ENCODE data around the gene GPRC5A.

Gene GPRC5A

DNA sequence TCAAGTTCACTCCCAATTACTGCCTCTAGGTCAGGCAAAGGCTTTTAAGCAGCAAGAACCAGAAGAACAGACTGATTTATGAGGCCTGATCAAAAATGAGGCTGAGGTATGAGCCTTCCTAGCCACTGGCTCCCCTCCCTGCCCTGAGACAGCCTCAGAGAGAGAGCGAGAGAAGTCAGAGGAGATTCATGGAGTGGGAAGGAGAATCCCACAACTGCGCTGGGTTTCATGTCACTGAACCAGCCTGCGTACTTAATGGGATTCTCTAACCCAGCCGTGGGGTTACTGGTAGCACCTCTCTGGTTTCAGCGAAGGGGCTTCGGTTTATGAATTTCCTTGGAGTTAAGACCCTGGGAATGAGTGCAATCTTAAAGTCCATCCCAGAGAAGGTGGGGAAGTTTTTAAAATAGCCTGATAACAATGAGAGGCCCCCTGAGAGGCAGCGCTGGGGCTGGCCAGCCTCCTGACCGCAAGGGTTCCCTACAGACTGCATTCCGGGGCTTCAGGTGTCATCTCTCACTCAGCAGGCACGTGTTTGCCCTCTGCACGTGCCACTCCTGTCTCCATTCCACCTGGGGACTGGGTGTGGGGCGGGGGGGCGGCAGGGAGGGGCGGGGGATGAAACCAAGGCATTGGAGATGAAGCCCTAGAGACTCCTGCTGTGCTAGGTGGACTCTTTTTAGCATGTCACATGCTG lies 6.1 kb upstream of the GPRC5A start:
- DNase-seq (ENCODE audit: low read depth in 2 of 2), result no peak

DNA sequence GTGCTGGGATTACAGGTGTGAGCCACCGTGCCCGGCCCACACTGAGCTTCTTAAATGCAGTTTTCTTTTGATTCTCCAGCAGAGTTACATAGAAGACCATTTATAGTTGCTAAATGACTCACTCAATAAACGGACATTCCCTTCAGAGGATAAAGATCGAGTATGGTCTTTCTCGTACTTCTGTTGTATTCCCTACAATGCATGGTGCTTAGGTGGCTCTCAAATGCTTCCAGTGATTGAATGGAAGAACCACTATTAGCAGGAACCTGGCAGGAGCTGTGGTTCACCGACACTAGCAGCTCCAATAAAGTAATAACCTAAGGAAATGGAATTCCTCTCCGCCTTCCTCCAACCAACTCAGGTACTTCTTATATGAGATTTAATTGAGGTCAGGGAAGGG lies 3.9 kb upstream of the GPRC5A start:
- DNase-seq (ENCODE audit: low read depth in 2 of 2), result no peak

DNA sequence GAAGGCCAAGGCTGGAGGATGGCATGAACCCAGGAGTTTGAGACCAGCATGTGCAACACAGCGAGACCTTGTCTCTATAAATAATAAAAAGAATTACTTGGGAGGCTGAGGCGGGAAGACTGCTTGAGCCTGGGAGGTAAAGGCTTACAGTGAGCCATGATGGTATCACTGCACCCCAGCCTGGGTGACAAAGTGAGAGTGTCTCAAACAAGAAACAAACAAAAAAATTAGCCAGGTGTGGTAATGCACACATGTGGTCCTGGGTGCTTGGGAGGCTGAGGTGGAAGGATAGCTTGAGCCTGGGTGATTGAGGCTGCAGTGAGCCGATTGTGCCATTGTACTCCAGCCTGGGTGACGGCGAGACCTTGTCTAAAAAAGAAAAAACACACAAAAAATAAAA lies 1.7 kb upstream of the GPRC5A start:
- no peak for DNase-seq (ENCODE audit: low read depth in 2 of 2)

DNA sequence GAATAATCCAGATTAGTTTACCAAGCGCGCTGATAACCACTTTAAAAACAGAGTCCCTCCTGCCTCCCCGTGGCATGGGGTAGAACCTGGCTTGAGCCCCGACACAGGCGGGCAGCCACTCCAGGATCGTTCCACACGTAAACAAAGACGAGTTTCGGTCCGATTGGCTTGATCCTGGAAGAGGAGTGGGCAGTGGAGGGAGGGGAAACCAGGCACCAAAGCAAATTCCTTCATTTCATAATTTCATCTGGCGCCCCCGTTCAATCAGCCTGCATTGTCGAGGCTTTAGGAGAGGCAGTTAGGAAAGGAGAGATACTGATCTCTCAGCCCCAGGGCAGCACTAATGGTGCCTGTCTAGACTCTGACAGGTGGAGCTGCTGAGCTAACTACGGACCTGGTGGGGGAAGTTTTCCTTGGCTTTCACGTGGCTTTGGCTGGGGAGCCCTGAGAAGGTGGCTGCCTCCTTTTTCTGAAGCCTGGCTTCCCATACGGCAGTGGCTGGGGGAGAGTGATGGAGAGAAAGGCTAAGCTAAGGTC lies 751 bp upstream of the GPRC5A start:
- no peak for DNase-seq (ENCODE audit: low read depth in 2 of 2)

DNA sequence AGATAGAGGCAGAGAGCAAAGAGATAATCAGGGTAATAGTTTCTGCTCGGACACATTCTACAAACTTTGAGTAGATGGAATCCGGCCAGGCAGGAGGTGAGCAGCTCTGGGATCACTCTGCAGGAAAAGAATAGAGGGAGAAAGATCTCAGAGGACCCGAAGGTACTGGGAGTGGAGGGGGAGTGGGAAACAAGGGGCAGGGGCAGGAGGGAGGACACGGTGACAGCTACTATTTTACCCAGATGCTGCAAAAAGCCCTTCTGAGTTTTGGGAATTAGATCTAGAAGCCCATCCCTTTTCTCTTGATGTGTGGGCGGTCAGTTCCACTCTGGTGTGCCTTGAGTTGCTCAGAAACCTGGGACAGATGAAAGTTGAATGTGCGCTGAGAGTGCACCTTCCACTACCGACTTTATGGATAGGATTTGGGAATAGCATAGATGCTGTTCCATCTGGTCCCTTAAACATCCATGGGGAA lies 556 bp downstream of the GPRC5A start:
- no peak for DNase-seq (ENCODE audit: low read depth in 2 of 2)

DNA sequence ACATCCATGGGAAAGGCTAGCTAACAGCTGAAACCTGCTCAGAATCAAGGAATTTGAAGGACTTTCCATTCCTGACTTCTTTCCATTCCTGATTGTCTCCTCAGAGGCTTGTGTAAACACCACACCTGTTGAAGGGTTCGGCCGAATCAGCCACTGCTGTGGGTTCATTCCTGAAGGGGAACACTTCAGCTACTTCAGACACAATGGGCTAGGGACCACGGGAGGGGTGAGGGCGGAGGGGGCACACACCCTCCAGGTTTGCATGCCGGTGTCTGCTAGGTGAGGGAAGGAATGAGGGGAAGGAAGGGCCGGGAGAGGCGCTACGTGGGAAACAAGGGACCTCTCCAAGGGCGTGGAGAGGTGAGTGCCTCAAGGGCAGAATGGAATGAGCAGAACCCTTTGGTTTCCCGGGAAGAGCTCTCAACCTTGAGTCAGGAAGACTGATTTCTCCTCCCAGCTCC lies 1.3 kb downstream of the GPRC5A start:
- no peak for DNase-seq (ENCODE audit: low read depth in 2 of 2)

DNA sequence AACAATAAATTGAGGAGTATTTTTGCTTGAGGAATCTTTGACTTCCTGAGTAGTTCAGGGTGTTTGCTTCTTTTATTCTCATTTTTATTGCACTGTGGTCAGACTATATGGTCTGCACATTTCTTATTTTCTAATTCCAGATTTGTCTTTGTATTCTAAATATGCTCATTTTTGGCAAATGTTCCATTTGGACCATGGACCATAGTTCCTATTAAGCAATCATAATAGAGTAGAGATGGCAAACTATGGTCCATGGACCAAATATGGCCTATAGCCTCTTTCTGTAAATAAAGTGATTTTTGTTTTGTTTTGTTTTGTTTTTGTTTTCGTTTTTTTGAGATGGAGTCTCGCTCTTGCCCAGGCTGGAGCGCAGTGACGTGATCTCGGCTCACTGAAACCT lies 2.1 kb downstream of the GPRC5A start:
- DNase-seq (ENCODE audit: low read depth in 2 of 2), result no peak

DNA sequence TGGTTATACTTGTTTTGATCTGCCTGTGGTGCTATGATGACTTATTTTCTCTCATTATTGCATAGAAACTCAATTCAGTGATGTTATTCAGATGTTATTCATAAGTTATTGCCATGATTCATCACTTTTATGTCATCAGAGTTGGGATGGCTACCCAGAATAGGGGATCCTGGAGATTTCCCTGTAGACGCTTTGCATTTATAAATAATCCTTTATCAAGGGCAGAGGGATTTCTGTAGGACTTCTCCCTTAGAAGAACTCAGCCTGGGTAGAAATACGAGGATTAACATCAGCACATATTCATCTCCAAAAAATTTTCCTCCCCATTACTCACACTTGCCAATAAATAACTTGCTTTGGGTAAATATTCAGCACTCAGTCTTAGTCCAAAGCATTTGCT lies 4.9 kb downstream of the GPRC5A start:
- no peak for DNase-seq (ENCODE audit: low read depth in 2 of 2)

DNA sequence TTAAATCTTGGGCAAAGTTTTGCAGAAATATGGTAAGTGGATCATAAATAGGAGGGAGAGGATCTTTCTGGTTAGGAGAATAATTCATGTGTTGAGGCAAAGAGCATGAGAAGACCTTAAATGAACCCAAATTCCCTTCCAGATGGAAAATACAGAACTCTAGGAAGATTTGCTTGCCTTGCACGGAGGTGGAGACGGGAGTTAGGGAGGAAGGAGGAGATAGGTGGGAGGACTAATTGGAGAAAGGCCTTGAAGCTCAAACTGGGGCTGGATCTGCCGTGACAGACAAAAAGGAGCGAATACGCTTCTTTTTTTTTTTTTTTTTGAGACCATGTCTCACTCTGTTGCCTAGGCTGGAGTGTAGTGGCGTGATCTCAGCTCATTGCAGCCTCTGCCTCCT lies 5.9 kb downstream of the GPRC5A start:
- DNase-seq (ENCODE audit: low read depth in 2 of 2), result no peak

DNA sequence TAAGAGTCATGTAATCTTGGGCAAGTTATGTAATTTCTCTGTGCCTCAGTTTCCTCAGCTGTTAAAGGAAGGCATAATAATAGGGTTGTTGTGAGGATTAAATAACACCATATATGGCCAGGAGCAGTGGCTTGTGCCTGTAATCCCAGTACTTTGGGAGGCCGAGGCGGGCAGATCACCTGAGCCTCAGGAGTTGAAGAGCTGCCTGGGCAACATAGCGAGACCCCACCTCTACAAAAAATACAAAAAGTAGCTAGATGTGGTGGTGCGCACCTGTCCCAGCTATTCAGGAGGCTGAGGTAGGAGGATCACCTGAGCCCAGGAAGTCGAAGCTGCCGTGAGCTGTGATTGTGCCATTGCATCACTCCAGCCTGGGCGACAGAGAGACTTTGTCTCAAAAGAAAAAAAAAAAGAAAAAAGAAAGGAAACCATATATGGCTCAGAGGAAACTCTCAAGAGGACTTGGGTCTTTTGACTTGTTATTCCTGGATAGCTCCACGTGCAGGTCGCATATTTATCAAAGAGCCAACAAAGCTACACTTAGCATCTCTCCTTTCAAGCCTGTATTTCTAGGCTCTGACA lies 6.9 kb downstream of the GPRC5A start:
- DNase-seq (ENCODE audit: low read depth in 2 of 2), result no peak

DNA sequence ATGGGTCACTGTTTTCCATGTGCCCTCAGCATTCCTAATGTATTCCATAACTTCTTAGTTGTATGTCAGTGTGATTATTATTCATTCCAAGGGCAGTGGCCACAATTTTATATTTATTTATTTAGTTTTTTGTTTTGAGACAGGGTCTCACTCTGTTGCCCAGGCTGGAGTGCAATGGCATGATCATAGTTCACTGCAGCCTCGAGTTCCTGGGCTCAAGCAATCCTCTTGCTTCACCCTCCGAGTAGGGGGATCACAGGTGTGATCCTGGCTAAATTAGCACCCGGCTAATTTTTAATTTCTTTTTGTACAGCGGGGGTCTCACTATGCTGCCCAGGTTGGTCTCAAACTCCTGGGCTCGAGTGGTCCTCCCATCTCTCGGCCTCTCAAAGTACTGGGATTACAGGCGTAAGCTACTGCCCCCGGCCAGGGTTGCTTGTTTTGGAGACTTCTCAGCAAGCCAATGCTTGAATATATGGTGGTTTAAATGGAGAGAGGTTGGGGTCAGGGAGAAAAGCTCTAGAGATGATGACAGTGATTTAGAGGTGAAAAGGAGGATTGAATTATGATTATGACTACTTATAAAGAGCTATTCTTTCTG lies 7.6 kb downstream of the GPRC5A start:
- DNase-seq (ENCODE audit: low read depth in 2 of 2), result no peak

DNA sequence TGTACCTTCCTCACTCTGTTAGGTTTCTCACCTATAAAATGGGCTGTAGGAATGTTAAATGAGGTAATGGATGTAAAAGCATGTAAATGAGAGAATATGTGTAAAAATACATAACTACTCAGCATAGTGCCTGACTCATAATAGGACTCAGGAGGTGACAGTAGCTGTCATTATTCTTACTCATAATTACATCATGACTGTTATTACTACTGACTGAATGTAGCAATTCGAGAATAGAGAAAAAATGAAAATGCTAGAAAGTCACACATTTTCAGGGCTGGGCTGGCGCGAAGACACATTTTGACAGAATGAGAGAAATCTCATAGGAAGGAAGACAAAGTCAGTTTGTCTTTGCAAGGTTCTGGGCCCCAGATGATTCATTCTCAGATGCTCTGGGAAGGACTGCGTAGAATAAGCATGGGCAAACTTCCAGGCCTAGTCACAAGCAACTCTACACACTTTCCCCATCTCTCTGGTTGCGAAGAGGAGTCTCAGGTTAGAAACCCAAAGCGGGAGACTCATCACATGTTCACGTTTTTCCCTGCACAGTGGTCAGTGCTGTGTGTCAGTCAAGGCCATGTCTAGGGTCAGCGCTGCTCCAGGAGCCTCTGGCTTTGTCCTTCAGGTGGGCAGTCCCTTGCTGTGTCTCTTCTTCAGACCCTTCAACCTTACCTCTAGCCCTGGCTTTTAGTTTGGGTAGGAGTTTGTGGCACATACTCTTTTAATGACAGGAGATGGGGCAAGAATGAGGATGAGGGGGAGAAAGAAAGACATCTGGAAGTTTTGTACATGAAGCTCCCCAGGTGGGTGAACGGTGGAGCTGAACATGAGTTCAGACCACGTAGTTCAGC lies 8.4 kb downstream of the GPRC5A start:
- DNase-seq (ENCODE audit: low read depth in 2 of 2), result no peak

DNA sequence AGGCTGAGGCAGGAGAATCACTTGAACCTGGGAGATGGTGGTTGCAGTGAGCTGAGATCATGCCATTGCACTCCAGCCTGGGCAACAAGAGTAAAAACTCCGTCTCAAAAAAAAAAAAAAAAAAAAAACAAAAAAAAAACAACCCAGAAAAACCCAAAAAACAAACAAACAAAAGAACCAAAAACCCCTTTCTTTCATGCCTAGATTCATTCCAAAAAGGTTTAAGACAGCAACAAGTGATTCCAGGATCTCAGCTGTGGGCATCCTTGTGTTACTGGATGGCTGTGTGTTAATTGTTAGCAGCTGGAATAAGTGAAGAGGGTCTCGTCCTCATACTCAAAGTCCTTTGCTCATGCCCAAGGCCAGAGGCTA lies 9.4 kb downstream of the GPRC5A start:
- no peak for DNase-seq (ENCODE audit: low read depth in 2 of 2)

DNA sequence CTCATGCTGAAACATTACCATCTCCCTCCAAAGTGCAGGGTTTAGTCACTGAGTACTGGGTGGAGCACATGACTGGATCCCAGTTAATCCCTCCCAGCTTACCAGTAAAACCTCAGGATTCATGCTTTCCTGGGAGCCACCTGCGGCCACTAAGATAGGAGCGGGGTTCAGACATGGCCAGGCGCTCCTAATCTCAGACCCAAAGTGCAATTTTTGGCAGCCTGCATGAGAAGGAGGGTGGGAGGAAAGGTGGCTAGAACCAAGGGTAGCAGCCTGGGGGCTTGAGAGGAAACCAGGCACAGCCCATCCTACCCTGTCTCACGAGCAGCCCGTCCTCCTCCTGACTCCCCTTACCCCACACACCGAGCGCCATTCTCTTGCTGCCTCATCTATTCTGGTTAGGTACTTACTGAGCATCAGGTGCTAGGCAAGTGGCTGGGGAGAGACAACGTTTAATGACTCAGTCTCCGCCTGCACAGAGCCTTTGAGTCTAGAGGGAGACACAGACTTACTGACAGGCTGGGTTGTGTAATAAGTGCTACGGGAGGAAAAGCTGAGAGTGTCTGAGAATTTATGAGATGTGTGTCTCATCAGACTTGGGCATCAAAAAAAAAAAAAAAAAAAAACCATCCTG lies 9.9 kb downstream of the GPRC5A start:
- DNase-seq (ENCODE audit: low read depth in 2 of 2), result no peak

DNA sequence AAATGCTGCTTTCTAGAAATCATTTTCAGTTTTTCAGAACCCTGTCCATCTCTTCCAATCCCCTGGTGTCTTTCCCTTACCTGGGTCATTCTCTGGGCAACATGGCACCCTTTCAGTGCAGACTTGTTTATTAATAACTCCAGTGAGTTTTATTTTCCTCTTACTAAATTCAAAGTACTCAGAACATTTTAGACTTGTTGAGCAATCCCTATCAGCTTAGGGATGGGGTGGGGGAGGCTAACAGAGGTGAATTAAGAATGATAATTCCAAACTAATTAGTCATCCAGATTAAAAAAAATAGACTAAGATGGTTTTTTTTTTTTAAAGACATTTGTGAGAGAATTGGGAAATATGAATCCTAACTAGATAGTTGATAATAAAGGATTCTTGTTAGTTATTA lies 10.7 kb downstream of the GPRC5A start:
- no peak for DNase-seq (ENCODE audit: low read depth in 2 of 2)

DNA sequence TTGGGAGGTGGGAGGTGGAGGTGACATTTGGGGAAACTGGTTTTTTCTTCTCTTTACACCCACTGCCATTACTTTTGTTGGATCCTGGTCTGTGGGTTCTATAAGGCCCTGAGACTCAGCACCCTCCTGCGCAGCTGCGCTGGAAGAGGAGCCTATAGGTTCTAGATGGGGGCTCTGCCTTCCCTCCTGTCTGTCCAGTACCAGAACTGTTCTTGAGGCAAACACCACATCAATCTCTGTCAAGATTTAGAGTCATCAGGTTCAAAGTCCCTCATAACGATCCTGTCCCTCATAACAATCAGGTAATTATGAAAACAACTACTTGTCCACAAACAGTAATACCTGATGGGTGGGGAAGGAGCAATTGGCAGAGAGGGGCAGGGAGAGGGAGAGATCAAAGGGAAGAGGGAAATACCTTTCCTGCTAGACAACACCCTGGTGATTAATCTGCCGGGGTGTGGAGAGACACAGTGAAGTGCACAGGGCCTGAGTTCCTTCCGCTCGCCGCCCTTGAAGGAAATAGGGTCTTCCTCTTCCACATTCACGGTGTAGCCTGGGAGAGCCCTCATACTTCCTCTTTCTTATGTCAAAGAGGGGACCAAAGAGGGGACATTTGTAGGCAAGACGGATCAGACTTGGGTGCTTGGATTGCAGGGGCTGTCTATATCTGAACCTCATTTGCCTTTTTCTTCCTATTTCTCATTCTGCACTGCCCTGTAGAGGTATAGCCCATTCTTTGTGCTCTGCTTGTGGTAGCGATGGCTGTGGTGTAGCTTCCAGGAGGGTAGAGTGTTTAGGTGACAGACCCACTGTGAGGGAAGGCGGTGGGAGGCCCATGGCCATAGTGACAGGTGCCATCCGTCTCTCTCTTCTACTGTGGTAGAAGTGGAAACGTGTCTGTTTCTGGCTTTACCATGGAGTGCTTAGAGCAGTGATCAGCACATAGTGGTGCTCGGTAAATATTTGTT lies 12.6 kb downstream of the GPRC5A start:
- no peak for DNase-seq (ENCODE audit: low read depth in 2 of 2)

DNA sequence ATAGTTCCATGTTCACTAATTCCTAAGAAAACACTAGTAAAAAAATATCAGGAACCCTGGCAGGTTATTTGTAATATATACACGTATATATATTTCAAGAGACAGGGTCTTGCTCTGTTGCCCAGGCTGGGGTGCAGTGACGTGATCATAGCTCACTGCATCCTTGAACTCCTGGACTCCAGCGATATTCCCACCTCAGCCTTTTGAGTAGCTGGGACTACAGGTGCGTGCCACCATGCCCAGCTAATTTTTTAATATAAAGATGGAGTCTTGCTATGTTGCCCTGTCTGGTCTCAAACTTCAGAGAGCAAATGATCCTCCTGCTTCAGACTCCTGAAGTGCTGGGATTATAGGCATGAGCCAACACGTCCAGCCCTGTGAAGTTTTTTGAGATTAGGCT lies 16.2 kb downstream of the GPRC5A start:
- no peak for DNase-seq (ENCODE audit: low read depth in 2 of 2)

DNA sequence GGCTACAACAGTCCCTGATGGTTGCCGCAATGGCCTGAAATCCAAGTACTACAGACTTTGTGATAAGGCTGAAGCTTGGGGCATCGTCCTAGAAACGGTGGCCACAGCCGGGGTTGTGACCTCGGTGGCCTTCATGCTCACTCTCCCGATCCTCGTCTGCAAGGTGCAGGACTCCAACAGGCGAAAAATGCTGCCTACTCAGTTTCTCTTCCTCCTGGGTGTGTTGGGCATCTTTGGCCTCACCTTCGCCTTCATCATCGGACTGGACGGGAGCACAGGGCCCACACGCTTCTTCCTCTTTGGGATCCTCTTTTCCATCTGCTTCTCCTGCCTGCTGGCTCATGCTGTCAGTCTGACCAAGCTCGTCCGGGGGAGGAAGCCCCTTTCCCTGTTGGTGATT lies 16.9 kb downstream of the GPRC5A start:
- DNase-seq (ENCODE audit: low read depth in 2 of 2), result no peak

DNA sequence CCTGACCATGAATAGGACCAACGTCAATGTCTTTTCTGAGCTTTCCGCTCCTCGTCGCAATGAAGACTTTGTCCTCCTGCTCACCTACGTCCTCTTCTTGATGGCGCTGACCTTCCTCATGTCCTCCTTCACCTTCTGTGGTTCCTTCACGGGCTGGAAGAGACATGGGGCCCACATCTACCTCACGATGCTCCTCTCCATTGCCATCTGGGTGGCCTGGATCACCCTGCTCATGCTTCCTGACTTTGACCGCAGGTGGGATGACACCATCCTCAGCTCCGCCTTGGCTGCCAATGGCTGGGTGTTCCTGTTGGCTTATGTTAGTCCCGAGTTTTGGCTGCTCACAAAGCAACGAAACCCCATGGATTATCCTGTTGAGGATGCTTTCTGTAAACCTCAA lies 17.3 kb downstream of the GPRC5A start:
- DNase-seq (ENCODE audit: low read depth in 2 of 2), result no peak

DNA sequence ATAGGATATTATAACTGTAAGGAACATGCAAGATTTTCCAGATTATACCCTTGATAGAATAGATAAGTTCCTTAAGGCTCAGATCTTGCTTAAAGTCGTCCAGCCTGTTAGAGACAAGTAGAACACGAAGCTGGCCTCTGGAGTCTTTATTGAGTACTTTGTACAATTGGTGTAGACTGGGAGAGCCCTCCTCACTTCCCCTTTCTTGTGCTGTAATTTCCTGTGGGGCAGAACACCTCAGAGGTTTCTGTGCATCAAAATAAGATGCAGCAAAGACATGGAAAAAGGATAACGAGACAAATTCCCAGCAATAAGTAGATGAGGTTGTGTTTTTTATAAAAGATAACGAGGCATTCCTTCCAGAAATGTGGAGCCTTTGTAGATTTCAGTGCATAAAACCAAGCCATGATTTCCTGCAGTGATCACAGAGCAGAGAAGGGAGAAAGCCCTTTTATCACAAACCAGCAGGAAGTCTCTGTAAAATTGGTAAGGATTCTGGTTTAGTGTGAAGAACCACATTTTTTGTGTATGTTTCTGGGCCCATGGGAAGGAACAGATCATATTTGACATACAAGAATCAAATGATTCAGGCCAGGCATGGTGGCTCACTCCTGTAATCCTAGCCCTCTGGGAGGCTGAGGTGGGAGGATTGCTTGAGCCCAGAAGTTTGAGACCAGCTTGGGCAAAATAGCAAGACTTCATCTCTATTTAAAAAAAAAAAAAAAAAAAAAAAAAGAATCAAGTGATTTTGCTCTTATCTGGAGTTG lies 18.0 kb downstream of the GPRC5A start:
- DNase-seq (ENCODE audit: low read depth in 2 of 2), result no peak
